ENCODE results near the gene EPS15.

Gene EPS15

DNA sequence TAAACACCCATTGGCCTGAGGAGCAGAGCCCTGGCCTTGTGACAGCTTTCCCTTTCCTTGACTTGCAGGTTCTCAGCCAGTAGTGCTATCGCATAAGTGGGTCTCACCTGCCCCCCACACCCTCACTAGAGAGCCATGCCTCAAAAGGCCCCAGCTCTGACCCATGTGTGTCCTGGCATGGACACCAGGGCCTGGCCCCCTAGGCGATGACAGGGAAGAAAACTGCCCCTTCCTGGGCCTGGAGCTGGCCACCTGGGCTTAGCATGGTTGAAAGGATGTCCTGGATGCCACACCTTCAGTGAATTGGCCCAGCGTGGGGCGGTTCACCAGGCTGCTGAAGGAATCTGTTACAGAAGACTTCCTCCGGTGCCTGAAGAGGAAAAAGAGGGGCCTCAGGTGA, 207.2 kb downstream of the EPS15 start:
- no peak for DNase-seq

DNA sequence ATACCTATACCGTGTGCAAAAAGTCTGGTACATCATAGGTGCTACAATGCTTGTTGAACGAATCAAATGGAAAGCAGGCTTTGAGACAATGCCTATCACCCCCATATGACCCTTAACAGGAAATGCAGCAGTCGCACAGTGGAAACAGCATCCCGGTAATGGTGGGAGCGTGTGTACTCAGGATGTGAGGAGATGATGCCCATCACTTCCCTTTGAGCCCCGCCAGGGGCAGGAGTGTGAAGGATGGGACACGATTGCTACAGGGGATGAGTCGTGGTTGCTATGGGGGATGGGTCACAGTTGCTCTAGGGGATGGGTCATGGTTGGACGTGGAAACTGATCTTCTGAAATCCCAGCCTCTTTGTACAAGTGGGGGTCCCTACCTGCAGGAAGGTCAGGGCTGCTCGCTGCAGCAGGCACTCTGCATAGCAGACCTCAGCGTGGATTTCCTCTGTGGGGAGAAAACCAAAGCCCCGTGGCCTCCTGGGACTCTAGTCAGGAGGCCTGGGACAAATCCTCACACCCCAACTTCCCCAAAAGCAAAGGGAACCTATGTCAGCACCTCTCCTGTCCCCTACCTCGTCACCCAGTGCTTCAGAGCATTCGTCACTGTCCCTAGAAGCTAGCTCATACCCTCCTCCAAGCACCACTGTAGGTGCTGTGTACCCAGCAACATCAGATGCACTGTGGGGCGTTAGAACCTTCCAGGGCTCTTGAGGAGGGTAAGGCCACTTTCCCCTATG, 208.0 kb downstream of the EPS15 start:
- DNase-seq, result no peak

DNA sequence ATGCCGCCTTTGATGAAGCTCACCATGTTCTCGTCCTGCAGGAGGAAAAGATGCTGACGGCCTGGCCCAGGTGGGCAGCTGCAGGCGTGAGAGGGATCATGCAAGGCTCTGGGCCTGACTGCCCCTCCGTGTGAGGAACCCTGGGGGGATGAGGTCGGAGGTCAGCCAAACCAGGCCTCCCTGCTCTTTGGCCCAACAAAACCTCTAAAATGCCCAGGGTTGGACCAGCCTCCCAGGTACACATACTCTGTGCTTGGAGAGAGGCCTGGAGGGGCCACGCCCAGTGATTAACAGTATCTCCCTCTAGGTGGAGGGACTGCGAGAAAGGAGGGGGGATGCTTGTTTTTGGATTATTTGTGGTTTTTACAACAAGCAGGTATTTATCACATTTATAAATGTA, 209.8 kb downstream of the EPS15 start:
- no peak for DNase-seq

DNA sequence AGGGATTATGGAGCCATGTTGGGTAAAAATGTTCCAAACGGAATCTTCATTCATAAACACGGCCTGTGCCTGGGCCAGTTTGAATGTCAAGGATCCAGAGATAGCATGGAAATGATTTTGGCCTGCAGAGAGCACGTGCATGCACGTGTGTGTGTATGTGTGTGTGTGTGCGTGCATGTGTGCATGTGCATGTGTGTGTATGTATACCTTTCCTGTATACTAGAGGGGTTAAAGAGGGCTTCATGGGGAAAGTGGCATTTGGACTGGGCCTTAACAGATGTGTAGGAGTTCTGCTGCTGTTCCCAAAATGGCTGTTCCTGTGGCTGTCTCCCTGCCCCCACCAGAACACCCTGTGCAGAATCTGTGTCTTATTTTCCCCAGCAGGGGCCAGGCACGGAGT, 210.4 kb downstream of the EPS15 start:
- no peak for DNase-seq

DNA sequence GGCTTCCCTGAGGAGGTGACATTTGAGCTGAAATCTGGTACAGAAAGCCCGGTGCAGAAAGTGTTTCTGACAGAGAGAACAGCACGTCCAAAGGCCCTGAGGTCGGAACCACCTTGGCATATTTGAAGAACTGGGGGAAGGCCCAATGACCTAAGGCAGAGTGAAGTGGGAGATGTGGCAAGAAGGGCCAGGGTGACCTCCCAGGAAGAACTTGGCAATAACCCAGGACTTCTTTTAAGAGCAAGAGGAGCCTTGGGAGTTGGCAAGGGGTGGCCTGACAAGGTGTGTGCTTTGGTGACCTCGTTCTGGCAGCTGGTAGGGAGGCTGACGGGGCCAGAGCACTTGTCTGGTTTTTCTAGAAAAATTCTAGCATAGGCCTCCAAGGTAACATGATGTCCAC, 212.1 kb downstream of the EPS15 start:
- DNase-seq, result no peak

DNA sequence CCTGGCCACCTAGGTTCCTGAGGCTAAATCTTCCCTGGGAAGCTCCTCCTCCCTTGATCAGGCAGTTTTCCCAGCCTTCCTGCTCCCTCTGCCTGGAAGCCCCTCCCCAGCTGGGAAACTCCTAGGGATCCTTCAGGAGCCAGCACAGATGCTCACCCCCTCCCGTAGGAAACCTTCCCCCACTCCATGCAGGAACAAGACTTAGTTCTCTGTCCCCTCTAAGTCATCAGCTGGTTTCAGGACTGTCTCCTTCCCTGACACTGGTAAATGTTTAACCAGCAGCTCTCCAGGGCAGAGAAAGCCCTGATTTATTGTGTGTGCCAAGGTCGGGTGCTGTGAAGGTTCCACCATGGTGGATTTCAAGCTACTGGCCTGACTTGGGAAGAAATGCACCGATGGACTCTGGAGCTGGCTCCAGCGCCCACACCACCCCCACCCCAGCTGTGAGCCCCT, 213.7 kb downstream of the EPS15 start:
- DNase-seq, result no peak

DNA sequence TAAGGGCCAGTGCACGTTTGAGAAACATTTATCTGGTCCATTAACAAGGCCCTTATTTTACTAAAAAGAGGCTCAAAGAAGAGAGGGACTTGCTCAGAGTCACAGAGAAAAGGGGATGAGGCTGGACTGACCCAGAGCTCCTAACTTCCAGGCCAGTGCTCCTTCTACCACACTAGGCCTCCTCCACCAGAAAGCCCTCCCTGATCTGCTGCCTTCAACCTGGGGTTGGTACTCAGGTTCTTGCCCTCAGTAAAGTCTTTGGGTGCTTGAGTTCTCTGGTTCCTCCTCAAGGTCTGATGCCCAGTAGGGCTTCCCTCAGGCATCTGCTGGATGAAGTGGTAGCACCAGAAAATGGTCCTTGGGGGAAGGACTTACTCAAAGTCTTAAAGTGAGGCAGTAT, 214.7 kb downstream of the EPS15 start:
- DNase-seq, result no peak

Data from activated CD8-positive, alpha-beta memory T cell treated with anti-CD3 and anti-CD28 coated beads, Interleukin-2, amount 50 U/mL, for 48 hours (primary cell).